Upper lobe of left lung (tissue), 4 donors: ENCODE data around the gene DNAI1.

Experiments used
- POLR2A ChIP-seq, 4 donors: fragments of 450-650 bp; IDR thresholded peaks; one replicate each; pipeline ENCODE4 v1.5.1; 2016 to 2017; ENCODE audit warnings: antibody characterized with exemption in 4 of 4, mild to moderate bottlenecking in 2 of 4
- TF ChIP-seq, protein P1 (sequence below), 6 experiments: fragments of 450-650 bp in 4 of 6; fragments of 200-600 bp in 2 of 6; sonication (generic) in 2 of 6; IDR thresholded peaks; one replicate each; pipeline ENCODE4 v1.5.1; 2016 to 2019; ENCODE audit warnings: antibody characterized with exemption in 6 of 6

DNA sequence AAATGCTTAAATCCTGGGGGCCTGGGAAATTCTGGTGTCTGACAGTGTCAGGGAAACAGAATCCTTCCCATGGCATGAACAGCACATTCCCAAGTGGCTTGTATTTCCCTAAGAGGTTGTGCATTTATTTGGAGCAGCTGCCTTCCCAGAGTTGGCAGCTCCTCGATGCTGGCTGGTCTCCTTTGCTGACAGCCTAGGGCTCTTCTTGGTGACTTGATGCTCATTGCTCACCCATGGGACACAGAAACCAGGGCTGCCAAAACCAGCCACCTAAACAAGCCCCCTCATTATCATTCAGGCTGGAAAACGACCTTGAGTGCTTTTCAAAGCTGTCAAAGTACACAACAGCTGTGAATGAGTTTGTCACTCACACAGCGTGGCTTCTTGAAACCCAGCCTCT lies 39.9 kb downstream of the DNAI1 start:
- TF ChIP-seq, protein P1, sequence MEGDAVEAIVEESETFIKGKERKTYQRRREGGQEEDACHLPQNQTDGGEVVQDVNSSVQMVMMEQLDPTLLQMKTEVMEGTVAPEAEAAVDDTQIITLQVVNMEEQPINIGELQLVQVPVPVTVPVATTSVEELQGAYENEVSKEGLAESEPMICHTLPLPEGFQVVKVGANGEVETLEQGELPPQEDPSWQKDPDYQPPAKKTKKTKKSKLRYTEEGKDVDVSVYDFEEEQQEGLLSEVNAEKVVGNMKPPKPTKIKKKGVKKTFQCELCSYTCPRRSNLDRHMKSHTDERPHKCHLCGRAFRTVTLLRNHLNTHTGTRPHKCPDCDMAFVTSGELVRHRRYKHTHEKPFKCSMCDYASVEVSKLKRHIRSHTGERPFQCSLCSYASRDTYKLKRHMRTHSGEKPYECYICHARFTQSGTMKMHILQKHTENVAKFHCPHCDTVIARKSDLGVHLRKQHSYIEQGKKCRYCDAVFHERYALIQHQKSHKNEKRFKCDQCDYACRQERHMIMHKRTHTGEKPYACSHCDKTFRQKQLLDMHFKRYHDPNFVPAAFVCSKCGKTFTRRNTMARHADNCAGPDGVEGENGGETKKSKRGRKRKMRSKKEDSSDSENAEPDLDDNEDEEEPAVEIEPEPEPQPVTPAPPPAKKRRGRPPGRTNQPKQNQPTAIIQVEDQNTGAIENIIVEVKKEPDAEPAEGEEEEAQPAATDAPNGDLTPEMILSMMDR (IDR thresholded peaks at IDR 0.05), result no peak
- no peak for TF ChIP-seq POLR2A (IDR thresholded peaks at IDR 0.05)
